B cell (primary cell): ENCODE data around the gene GPM6B. TPM values are rescaled to one million over a fixed set of nuclear protein-coding genes. Genes with fewer than 3 reads are reported as not detected.

Experiments used
- ATAC-seq: fragments of 200-7000 bp; cut with Tn5 transposase; one replicate; pipeline ENCODE4 v1.10.0; 2021; ENCODE audit warnings: low read depth, mild to moderate bottlenecking, moderate number of reproducible peaks, moderate library complexity
- CTCF ChIA-PET: fragments of 350-600 bp; sonication (Branson Sonifier 250); formaldehyde crosslinking; loops from one replicate; lab custom pipeline; 2021; ENCODE audit warnings: antibody characterized with exemption, inconsistent platforms; lab: Charles Lee
- POLR2A ChIA-PET: fragments of 350-600 bp; sonication (Branson Sonifier 250); formaldehyde crosslinking; loops from one replicate; lab custom pipeline; 2021; ENCODE audit warnings: antibody characterized with exemption; lab: Charles Lee
- DNase-seq: peaks from one replicate; pipeline ENCODE4 v3.0.0; 2013
- H2AFZ ChIP-seq: 2 replicates; pipeline ENCODE4 v1.6.1; 2012; ENCODE audit warnings: mild to moderate bottlenecking, low read depth, low read length; ENCODE audit not compliant: insufficient read depth, poor library complexity, severe bottlenecking
- H3K27ac ChIP-seq, 2 donors: 1 replicate in 1 of 2; 2 replicates in 1 of 2; pipeline ENCODE4 v1.5.1; 2012 to 2013; ENCODE audit warnings: low read length in 2 of 2, mild to moderate bottlenecking in 2 of 2, moderate library complexity in 1 of 2
- H3K27me3 ChIP-seq, 4 experiments: fragments of 200-600 bp in 1 of 4; sonication (generic) in 1 of 4; replicated peaks in 1 of 4; 1 replicate in 2 of 4; 2 replicates in 2 of 4; pipeline versions ENCODE4 v1.6.1 to v1.7.0; 2013 to 2016; ENCODE audit warnings: low read length in 3 of 4, mild to moderate bottlenecking in 2 of 4, mixed read lengths in 1 of 4, moderate library complexity in 1 of 4; ENCODE audit not compliant: insufficient read depth in 4 of 4, control insufficient read depth in 3 of 4; ENCODE audit errors: control extremely low read depth in 1 of 4
- H3K36me3 ChIP-seq, 2 experiments: replicated peaks in 1 of 2; 1 replicate in 1 of 2; 2 replicates in 1 of 2; pipeline versions ENCODE4 v1.6.1 to v1.7.1; 2013; ENCODE audit warnings: low read length in 1 of 2; ENCODE audit not compliant: insufficient read depth in 2 of 2, control insufficient read depth in 1 of 2; ENCODE audit errors: control extremely low read depth in 1 of 2, extremely low read depth in 1 of 2
- H3K4me1 ChIP-seq, 2 donors: fragments of 200-600 bp in 1 of 2; sonication (generic) in 1 of 2; 1 replicate in 1 of 2; 2 replicates in 1 of 2; pipeline versions ENCODE4 v1.5.1 to v1.6.1; 2013 to 2017; ENCODE audit warnings: low read length in 2 of 2; ENCODE audit not compliant: control insufficient read depth in 2 of 2, insufficient read depth in 2 of 2
- H3K4me2 ChIP-seq: replicated peaks from 2 replicates; pipeline ENCODE3; 2012; ENCODE audit warnings: mild to moderate bottlenecking, low read depth, low read length; ENCODE audit not compliant: poor library complexity, severe bottlenecking
- H3K4me3 ChIP-seq, 5 experiments: fragments of 200-600 bp in 1 of 5; sonication (generic) in 1 of 5; 1 replicate in 3 of 5; 2 replicates in 2 of 5; pipeline versions ENCODE4 v1.5.1 to v1.7.0; 2011 to 2016; ENCODE audit warnings: low read length in 4 of 5, mild to moderate bottlenecking in 4 of 5, low read depth in 2 of 5, control low read depth in 1 of 5, moderate library complexity in 1 of 5; ENCODE audit not compliant: insufficient read depth in 1 of 5; ENCODE audit errors: control extremely low read depth in 1 of 5, extremely low read depth in 1 of 5
- H3K79me2 ChIP-seq: fragments of 200-600 bp; sonication (generic); one replicate; pipeline ENCODE4 v1.6.0; 2016; ENCODE audit warnings: low read length; ENCODE audit not compliant: control insufficient read depth, insufficient read depth
- H3K9ac ChIP-seq: fragments of 200-600 bp; sonication (generic); 2 replicates; pipeline ENCODE4 v1.6.1; 2017; ENCODE audit warnings: mild to moderate bottlenecking, low read length, moderate library complexity
- H3K9me3 ChIP-seq, 3 donors: one replicate each; pipeline versions ENCODE4 v1.6.1 to v1.7.1; 2013; ENCODE audit warnings: low read length in 2 of 3; ENCODE audit not compliant: control insufficient read depth in 2 of 3, insufficient read depth in 1 of 3; ENCODE audit errors: control extremely low read depth in 1 of 3
- H4K20me1 ChIP-seq: 2 replicates; pipeline ENCODE4 v1.6.0; 2012; ENCODE audit warnings: mild to moderate bottlenecking, low read length; ENCODE audit not compliant: insufficient read depth, control insufficient read depth, poor library complexity, severe bottlenecking
- H3K27ac Mint-ChIP-seq: one replicate; pipeline ENCODE4 v1.8.0; 2021; ENCODE audit warnings: mixed read lengths
- H3K27me3 Mint-ChIP-seq: one replicate; pipeline ENCODE4 v1.8.0; 2021; ENCODE audit warnings: mixed read lengths
- H3K4me1 Mint-ChIP-seq: one replicate; pipeline ENCODE4 v1.8.0; 2021; ENCODE audit warnings: mixed read lengths
- H3K4me3 Mint-ChIP-seq: one replicate; pipeline ENCODE4 v1.8.0; 2021; ENCODE audit warnings: mixed read lengths
- H3K9me3 Mint-ChIP-seq: one replicate; pipeline ENCODE4 v1.8.0; 2022; ENCODE audit warnings: mixed read lengths; ENCODE audit not compliant: insufficient read depth
- CTCF ChIP-seq: fragments of 200-600 bp; IDR thresholded peaks from one replicate; pipeline ENCODE4 v1.8.0; 2022; ENCODE audit warnings: antibody characterized with exemption, mild to moderate bottlenecking
- EZH2 ChIP-seq: IDR thresholded peaks from 2 replicates; pipeline ENCODE4 v1.6.1; 2012; ENCODE audit warnings: borderline replicate concordance, low read depth, mild to moderate bottlenecking, moderate library complexity, low read length; ENCODE audit not compliant: insufficient read depth, poor library complexity, severe bottlenecking
- WGBS: methylation state at CpG from one replicate; pipeline ENCODE4 v1.1.5; 2013; ENCODE audit warnings: missing lambda C conversion rate; ENCODE audit not compliant: insufficient coverage; 5-methylcytosine and 5-hydroxymethylcytosine counted together
- intact Hi-C: fragments of 100-400 bp; cut with micrococcal nuclease; formaldehyde crosslinking; loops from one replicate; pipeline ENCODE4 v1.10.0; 2022
- polyA plus RNA-seq: library from polyadenylated mRNA; depleted of rRNA; stranded (reverse); fragments of >200 nt; gene quantifications from 2 replicates; pipeline ENCODE4 v1.2.3, GENCODE V29; 2012
- total RNA-seq, 2 donors: library from RNA; stranded (reverse); fragments of 120-200 nt in 1 of 2; gene quantifications; 1 replicate in 1 of 2; 2 replicates in 1 of 2; pipeline versions ENCODE4 v1.2.3 to v1.2.4, GENCODE V29; 2013 to 2022

Gene GPM6B
- total and polyA plus RNA-seq, 2 donors (not counting 1 experiment from before 2014, with no cell fraction given), result not detected

DNA sequence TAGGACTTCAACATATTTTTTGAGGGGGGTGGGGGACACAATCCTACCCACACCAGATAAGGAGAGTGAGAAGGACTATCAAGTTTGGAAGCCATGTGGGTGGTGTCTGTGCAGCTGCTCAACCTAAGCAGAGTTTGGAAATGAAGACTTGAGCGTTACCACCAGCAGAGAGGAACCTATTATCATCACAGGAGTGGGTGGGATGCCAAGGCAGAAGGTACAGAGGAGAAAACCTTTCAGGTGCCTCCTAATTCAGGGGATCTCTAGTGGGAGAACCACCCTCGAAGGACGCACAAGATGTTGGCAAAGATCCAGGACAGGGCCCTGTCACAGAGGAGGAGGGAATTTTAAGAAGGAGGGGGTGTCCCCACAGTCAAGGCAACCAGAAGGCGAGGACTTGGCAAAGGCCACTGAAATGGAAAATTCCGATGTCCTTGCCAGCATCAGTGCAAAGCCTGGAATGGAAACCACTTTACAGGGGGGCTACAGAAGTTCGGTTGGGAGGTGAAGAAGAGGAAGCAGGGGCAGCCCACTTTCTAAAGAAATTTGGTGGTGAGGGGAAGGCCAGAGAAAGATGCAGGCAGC, 8.4 kb upstream of the GPM6B start:
- H3K9ac ChIP-seq, result no peak overlapping the region
- H3K27ac ChIP-seq, result no peak overlapping the region
- H3K27me3 Mint-ChIP-seq, result no peaks in the 10 kb centered on the region
- H3K4me3 Mint-ChIP-seq, result no peak overlapping the region
- H3K36me3 ChIP-seq, result no peaks in the 10 kb centered on the region
- ChIA-PET POLR2A (no interaction called here), CTCF (no interaction called here)
- intact Hi-C loops, result no loop called here
- no peak for ATAC-seq
- H3K27me3 ChIP-seq, result no peaks in the 10 kb centered on the region
- H3K9me3 Mint-ChIP-seq, result no peaks in the 10 kb centered on the region
- TF ChIP-seq EZH2, result no peak
- no peak for TF ChIP-seq CTCF
- no peaks in the 10 kb centered on the region for H3K79me2 ChIP-seq
- H3K4me3 ChIP-seq, result no peak overlapping the region
- no peak overlapping the region for H2AFZ ChIP-seq
- H3K4me1 ChIP-seq, result no peaks in the 10 kb centered on the region
- WGBS, result 83% methylated on average over 3 of the region's 6 CpGs
- no peaks in the 10 kb centered on the region for H3K9me3 ChIP-seq
- H3K27ac Mint-ChIP-seq, result no peak overlapping the region
- no peaks in the 10 kb centered on the region for H4K20me1 ChIP-seq
- H3K4me1 Mint-ChIP-seq, result no peaks in the 10 kb centered on the region
- no peak for DNase-seq
- H3K4me2 ChIP-seq, result no peak overlapping the region

DNA sequence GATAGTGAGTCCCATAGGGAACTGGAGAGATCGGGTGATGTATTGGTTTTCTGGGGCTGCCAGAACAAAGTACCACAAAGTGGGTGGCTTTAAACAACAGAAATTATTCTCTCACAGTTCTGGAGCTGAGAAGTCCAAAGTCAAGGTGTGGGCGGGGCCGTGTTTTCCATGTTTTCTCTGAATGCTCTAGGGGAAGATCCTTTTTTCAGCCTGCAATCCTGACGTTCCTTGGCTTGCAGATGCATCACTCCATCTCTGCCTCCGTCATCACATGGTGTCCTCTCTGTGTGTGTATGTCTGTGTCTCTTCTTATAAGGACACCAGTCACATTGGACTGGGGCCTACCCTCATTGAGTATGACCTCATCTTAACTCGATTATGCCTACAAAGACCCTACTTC, 7.9 kb upstream of the GPM6B start:
- intact Hi-C loops, result no loop called here
- no peaks in the 10 kb centered on the region for H3K27me3 Mint-ChIP-seq
- no CpG with 5 or more reads among the region's 6 CpGs for WGBS

More for the DNA sequence above, 7.9 kb upstream of the GPM6B start:
- H3K4me1 Mint-ChIP-seq, result no peaks in the 10 kb centered on the region
- CTCF ChIA-PET, result no interaction called here
- POLR2A ChIA-PET, result no interaction called here
- no peak for DNase-seq
- H3K4me3 ChIP-seq, result no peak overlapping the region
- H3K27ac Mint-ChIP-seq, result no peak overlapping the region
- no peak overlapping the region for H3K4me3 Mint-ChIP-seq
- no peak for TF ChIP-seq CTCF
- no peak for TF ChIP-seq EZH2
- no peak overlapping the region for H3K4me2 ChIP-seq
- H4K20me1 ChIP-seq, result no peaks in the 10 kb centered on the region
- H3K79me2 ChIP-seq, result no peaks in the 10 kb centered on the region
- no peaks in the 10 kb centered on the region for H3K4me1 ChIP-seq
- no peak for ATAC-seq
- no peaks in the 10 kb centered on the region for H3K36me3 ChIP-seq
- no peaks in the 10 kb centered on the region for H3K9me3 ChIP-seq
- H3K27me3 ChIP-seq, result peaks cover 0 to 2% (median 0%) of the 10 kb centered on the region in 4 experiments
- no peak overlapping the region for H3K9ac ChIP-seq
- H2AFZ ChIP-seq, result no peak overlapping the region
- H3K9me3 Mint-ChIP-seq, result no peaks in the 10 kb centered on the region
- H3K27ac ChIP-seq, result no peak overlapping the region
